BJ (cell line): ENCODE data around the gene BLM. TPM values are rescaled to one million over a fixed set of nuclear protein-coding genes. Genes with fewer than 3 reads are reported as not detected.
"Not testable (repeated sequence)": the region's sequence is repeated elsewhere in the genome, so short reads cannot be mapped to it uniquely, and the experiment has no call there.

Experiments used
- CTCF ChIA-PET: fragments of 350-600 bp; formaldehyde crosslinking; extraction: SDS; loops from one replicate; lab custom pipeline; 2021; ENCODE audit warnings: antibody characterized with exemption, inconsistent platforms; lab: Yijun Ruan, JAX
- POLR2A ChIA-PET: fragments of 300-600 bp; sonication (Branson Sonifier 250); formaldehyde crosslinking; extraction: SDS; loops from one replicate; lab custom pipeline; 2021; ENCODE audit warnings: antibody characterized with exemption; lab: Charles Lee
- DNase-seq: peaks from one replicate; pipeline ENCODE4 v3.0.0-alpha.2; 2011; ENCODE audit warnings: low read depth
- H3K27me3 ChIP-seq: 2 replicates; pipeline ENCODE4 v1.6.0; 2011; ENCODE audit warnings: low read length; ENCODE audit not compliant: control insufficient read depth, insufficient read depth
- H3K36me3 ChIP-seq: 2 replicates; pipeline ENCODE4 v1.5.1; 2011; ENCODE audit warnings: low read length; ENCODE audit not compliant: control insufficient read depth, insufficient read depth
- H3K4me3 ChIP-seq: 2 replicates; pipeline ENCODE4 v1.5.1; 2011; ENCODE audit warnings: low read depth, mild to moderate bottlenecking, control low read depth, low read length
- CTCF ChIP-seq: IDR thresholded peaks from 2 replicates; pipeline ENCODE4 v1.5.1; 2011; ENCODE audit warnings: low read depth, mild to moderate bottlenecking, control low read depth, inconsistent platforms, low read length, moderate library complexity; ENCODE audit not compliant: insufficient read depth
- polyA minus RNA-seq: library from RNA; depleted of rRNA, polyadenylated mRNA; stranded (reverse); fragments of >200 nt; gene quantifications from 2 replicates; pipeline ENCODE4 v1.2.3, GENCODE V29; 2011; rRNA and poly(A)+ RNA removed
- polyA plus RNA-seq: library from polyadenylated mRNA; depleted of rRNA; stranded (reverse); fragments of >200 nt; gene quantifications from 2 replicates; pipeline ENCODE4 v1.2.3, GENCODE V29; 2011; rRNA removed

BLM gene
- 1.3 and 2.4 TPM in 2 replicates for polyA plus RNA-seq
- 2.8 and 3.1 TPM in 2 replicates for polyA minus RNA-seq

GRCh38 chr15:90716976-90717821 is at the start of gene BLM:
Gene BLM (plus strand): TSS chr15:90717346. CDS start chr15:90747393, 30,047 bp downstream.
- POLR2A ChIA-PET, result interaction anchor here (0.6 kb wide), 1 partner anchor 128 kb away, joined by 4 read pairs; no protein-coding TSS in a partner anchor
- Histone ChIP-seq H3K27me3 (no peaks in the 10 kb centered on the region), H3K36me3 (no peaks in the 10 kb centered on the region), H3K4me3 (peak within 1 kb of the TSS; percentile 58)
- peak; percentile 83 for DNase-seq
- CTCF ChIA-PET, result interaction anchor here (0.7 to 1.6 kb wide), 7 partner anchors 10 to 169 kb away, joined by 3 to 9 read pairs (median 3); no protein-coding TSS in a partner anchor
- TF ChIP-seq CTCF, result peak; percentile 40; the same call in 1 of the 2 replicates

- CTCF ChIA-PET, result interaction anchor here (0.6 to 1.2 kb wide), 2 partner anchors 19 to 44 kb away, joined by 3 to 7 read pairs; no protein-coding TSS in a partner anchor
- H3K4me3 ChIP-seq, H3K27me3 ChIP-seq, POLR2A ChIA-PET, DNase-seq, H3K36me3 ChIP-seq: not testable (repeated sequence)
These were observed 49.3 kb upstream of the BLM start for GRCh38 chr15:90667755-90668345.

GRCh38 chr15:90670631-90671030 is 46.5 kb upstream of the BLM start:
- DNase-seq, POLR2A ChIA-PET, H3K27me3 ChIP-seq, H3K4me3 ChIP-seq, H3K36me3 ChIP-seq: not testable (repeated sequence)
- CTCF ChIA-PET, result interaction anchor here (1.2 to 1.3 kb wide), 2 partner anchors 22 to 109 kb away, joined by 3 to 4 read pairs; no protein-coding TSS in a partner anchor

GRCh38 chr15:90671216-90671615 is 45.9 kb upstream of the BLM start:
- CTCF ChIA-PET, result interaction anchor here (1.3 kb wide), 1 partner anchor 22 kb away, joined by 4 read pairs; no protein-coding TSS in a partner anchor
- no peaks in the 10 kb centered on the region for H3K36me3 ChIP-seq
- DNase-seq, result no peak
- POLR2A ChIA-PET, result no interaction called here
- no peak overlapping the region for H3K4me3 ChIP-seq
- peaks cover 6% of the 10 kb centered on the region; the same call in 1 of the 2 replicates for H3K27me3 ChIP-seq
- TF ChIP-seq CTCF, result no peak

GRCh38 chr15:90673357-90673756 is 43.8 kb upstream of the BLM start:
- H3K4me3 ChIP-seq, CTCF ChIA-PET, POLR2A ChIA-PET, H3K27me3 ChIP-seq, H3K36me3 ChIP-seq, DNase-seq: not testable (repeated sequence)

GRCh38 chr15:90674476-90674875 is 42.7 kb upstream of the BLM start:
- TF ChIP-seq CTCF, result no peak
- Histone ChIP-seq H3K27me3 (peaks cover 6% of the 10 kb centered on the region; the same call in 1 of the 2 replicates), H3K36me3 (no peaks in the 10 kb centered on the region), H3K4me3 (no peak overlapping the region)
- no peak for DNase-seq
- CTCF ChIA-PET, result no interaction called here
- POLR2A ChIA-PET, result no interaction called here
